Liver (tissue), 9 donors: ENCODE results near the gene IP6K2. TPM values are rescaled to one million over a fixed set of nuclear protein-coding genes. Genes with fewer than 3 reads are reported as not detected.

Experiments used
- DNase-seq: peaks from one replicate; pipeline ENCODE4 v3.0.0-alpha.2; 2017; ENCODE audit warnings: low spot score
- H3K27ac ChIP-seq, 2 donors: one replicate each; pipeline ENCODE4 v1.7.0; 2013; ENCODE audit warnings: inconsistent platforms in 2 of 2, low read length in 2 of 2, control low read depth in 1 of 2, low read depth in 1 of 2, mild to moderate bottlenecking in 1 of 2
- H3K27me3 ChIP-seq, 4 donors: one replicate each; pipeline versions ENCODE4 v1.6.1 to v1.7.0; 2013; ENCODE audit warnings: low read length in 3 of 4, inconsistent platforms in 1 of 4, mild to moderate bottlenecking in 1 of 4, moderate library complexity in 1 of 4; ENCODE audit not compliant: control insufficient read depth in 4 of 4, insufficient read depth in 4 of 4
- H3K36me3 ChIP-seq, 4 donors: one replicate each; pipeline versions ENCODE4 v1.6.1 to v1.7.0; 2013; ENCODE audit warnings: low read length in 3 of 4, mild to moderate bottlenecking in 3 of 4, low read depth in 1 of 4, moderate library complexity in 1 of 4; ENCODE audit not compliant: control insufficient read depth in 4 of 4, insufficient read depth in 3 of 4
- H3K4me1 ChIP-seq, 4 donors: one replicate each; pipeline versions ENCODE4 v1.6.1 to v1.7.0; 2013; ENCODE audit warnings: low read length in 3 of 4, mild to moderate bottlenecking in 3 of 4, moderate library complexity in 1 of 4; ENCODE audit not compliant: control insufficient read depth in 4 of 4, insufficient read depth in 4 of 4
- H3K4me3 ChIP-seq, 3 donors: one replicate each; pipeline versions ENCODE4 v1.6.1 to v1.7.0; 2013; ENCODE audit warnings: low read length in 3 of 3, control low read depth in 1 of 3, low read depth in 1 of 3, mild to moderate bottlenecking in 1 of 3
- H3K9ac ChIP-seq, 2 donors: one replicate each; pipeline ENCODE4 v1.7.0; 2013; ENCODE audit warnings: low read length in 2 of 2, mild to moderate bottlenecking in 2 of 2, moderate library complexity in 2 of 2, control low read depth in 1 of 2, low read depth in 1 of 2
- H3K9me3 ChIP-seq, 4 donors: one replicate each; pipeline versions ENCODE4 v1.6.1 to v1.7.0; 2013; ENCODE audit warnings: low read length in 3 of 4; ENCODE audit not compliant: control insufficient read depth in 4 of 4
- ATF3 ChIP-seq: IDR thresholded peaks from 2 replicates; pipeline ENCODE4 v1.6.1; 2016; ENCODE audit warnings: antibody characterized with exemption
- CTCF ChIP-seq: fragments of 150-350 bp; IDR thresholded peaks from 2 replicates; pipeline ENCODE4 v1.5.1; 2017; ENCODE audit warnings: improper control_type of control experiment, low read depth, low read length; ENCODE audit not compliant: missing input control
- EGR1 ChIP-seq, 2 donors: IDR thresholded peaks; 2 replicates each; pipeline ENCODE4 v1.6.1; 2016 to 2018; ENCODE audit warnings: antibody characterized with exemption in 2 of 2, low read depth in 2 of 2
- FOXA1 ChIP-seq: IDR thresholded peaks from 2 replicates; pipeline ENCODE4 v1.6.1; 2016; ENCODE audit warnings: antibody characterized with exemption
- FOXA2 ChIP-seq: IDR thresholded peaks from 2 replicates; pipeline ENCODE4 v1.6.1; 2016; ENCODE audit warnings: antibody characterized with exemption
- GABPA ChIP-seq, 2 donors: IDR thresholded peaks in 1 of 2; conservative IDR thresholded peaks in 1 of 2; 2 replicates each; pipeline ENCODE4 v1.6.1; 2016; ENCODE audit warnings: antibody characterized with exemption in 2 of 2, mild to moderate bottlenecking in 1 of 2, moderate library complexity in 1 of 2
- HNF4A ChIP-seq, 2 donors: conservative IDR thresholded peaks; 2 replicates each; pipeline ENCODE4 v1.6.1; 2016; ENCODE audit warnings: antibody characterized with exemption in 2 of 2, mild to moderate bottlenecking in 2 of 2
- HNF4G ChIP-seq: IDR thresholded peaks from 2 replicates; pipeline ENCODE4 v1.6.1; 2016; ENCODE audit warnings: antibody characterized with exemption
- JUND ChIP-seq, 2 donors: IDR thresholded peaks; 2 replicates each; pipeline ENCODE4 v1.6.1; 2016; ENCODE audit warnings: antibody characterized with exemption in 2 of 2
- NR2F2 ChIP-seq: IDR thresholded peaks from 2 replicates; pipeline ENCODE4 v1.6.1; 2016; ENCODE audit warnings: antibody characterized with exemption
- RAD21 ChIP-seq, 2 donors: IDR thresholded peaks; 2 replicates each; pipeline ENCODE4 v1.6.1; 2016; ENCODE audit warnings: antibody characterized with exemption in 2 of 2, mild to moderate bottlenecking in 2 of 2
- RXRA ChIP-seq, 2 donors: IDR thresholded peaks; 2 replicates each; pipeline ENCODE4 v1.6.1; 2017 to 2018; ENCODE audit warnings: antibody characterized with exemption in 2 of 2, mild to moderate bottlenecking in 1 of 2
- SP1 ChIP-seq: IDR thresholded peaks from 2 replicates; pipeline ENCODE4 v1.6.1; 2018; ENCODE audit warnings: antibody characterized with exemption, mild to moderate bottlenecking
- TAF1 ChIP-seq: conservative IDR thresholded peaks from 2 replicates; pipeline ENCODE4 v1.6.1; 2016; ENCODE audit warnings: antibody characterized with exemption, mild to moderate bottlenecking
- YY1 ChIP-seq: IDR thresholded peaks from 2 replicates; pipeline ENCODE4 v1.6.1; 2016; ENCODE audit warnings: antibody characterized with exemption, mild to moderate bottlenecking
- WGBS: extraction: QIAGEN DNeasy Blood & Tissue Kit; methylation state at CpG from one replicate; pipeline ENCODE4 v1.1.7; 2013; 5-methylcytosine and 5-hydroxymethylcytosine counted together
- polyA plus RNA-seq, 2 donors: library from polyadenylated mRNA; stranded (reverse) in 1 of 2; unstranded in 1 of 2; fragments of 200-250 nt in 1 of 2; fragments of >200 nt in 1 of 2; fragmentation: Nextera tagmentation in 1 of 2; extraction: Ambion mirVana in 1 of 2; gene quantifications; one replicate each; pipeline versions ENCODE4 v1.2.1 to v1.2.3, GENCODE V29; 2013 to 2015
- total RNA-seq, 2 donors: library from RNA; depleted of rRNA; stranded (reverse); fragments of >200 nt; gene quantifications; one replicate each; pipeline ENCODE4 v1.2.3, GENCODE V29; 2014
- TF ChIP-seq, protein P1 (sequence below): IDR thresholded peaks from 2 replicates; pipeline ENCODE4 v1.6.1; 2016; ENCODE audit warnings: antibody characterized with exemption
- TF ChIP-seq, protein P2 (sequence below): IDR thresholded peaks from 2 replicates; pipeline ENCODE4 v1.6.1; 2016; ENCODE audit warnings: antibody characterized with exemption, mild to moderate bottlenecking
- TF ChIP-seq, protein P3 (sequence below): IDR thresholded peaks from 2 replicates; pipeline ENCODE4 v1.6.1; 2016; ENCODE audit warnings: antibody characterized with exemption
- donor health status: healthy.
- donor health status: healthy.
- donor health status: healthy.
- donor health status: healthy.
- donor health status: healthy.

The IP6K2 gene
- total and polyA plus RNA-seq, 4 donors = 21.8 to 37.6 (median 24.3) TPM

GRCh38 chr3:48651771-48652170 is 65.2 kb downstream of the IP6K2 start:
- Histone ChIP-seq H3K36me3 (no peaks in the 10 kb centered on the region), H3K4me3 (no peak overlapping the region), H3K27ac (no peak overlapping the region), H3K27me3 (no peaks in the 10 kb centered on the region), H3K4me1 (peaks cover 0 to 8% (median under 1%) of the 10 kb centered on the region in 4 donors), H3K9me3 (no peaks in the 10 kb centered on the region), H3K9ac (no peak overlapping the region)
- 90% methylated on average over 11 of the region's 11 CpGs for WGBS
- TF ChIP-seq CTCF (no peak), TAF1 (no peak), FOXA1 (no peak), NR2F2 (no peak), JUND (IDR thresholded peaks at IDR 0.05) (no peak), YY1 (no peak), ATF3 (no peak), EGR1 (IDR thresholded peaks at IDR 0.05; ENCODE audit: low read depth in 2 of 2) (no peak), SP1 (no peak), RAD21 (IDR thresholded peaks at IDR 0.05) (no peak), RXRA (IDR thresholded peaks at IDR 0.05) (no peak), HNF4A (conservative IDR thresholded peaks at IDR 0.05) (no peak), HNF4G (no peak), GABPA (IDR thresholded peaks at IDR 0.05 in 1 of 2, conservative IDR thresholded peaks at IDR 0.05 in 1 of 2) (no peak)
- TF ChIP-seq, protein P1, sequence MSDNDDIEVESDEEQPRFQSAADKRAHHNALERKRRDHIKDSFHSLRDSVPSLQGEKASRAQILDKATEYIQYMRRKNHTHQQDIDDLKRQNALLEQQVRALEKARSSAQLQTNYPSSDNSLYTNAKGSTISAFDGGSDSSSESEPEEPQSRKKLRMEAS = no peak
- TF ChIP-seq, protein P2, sequence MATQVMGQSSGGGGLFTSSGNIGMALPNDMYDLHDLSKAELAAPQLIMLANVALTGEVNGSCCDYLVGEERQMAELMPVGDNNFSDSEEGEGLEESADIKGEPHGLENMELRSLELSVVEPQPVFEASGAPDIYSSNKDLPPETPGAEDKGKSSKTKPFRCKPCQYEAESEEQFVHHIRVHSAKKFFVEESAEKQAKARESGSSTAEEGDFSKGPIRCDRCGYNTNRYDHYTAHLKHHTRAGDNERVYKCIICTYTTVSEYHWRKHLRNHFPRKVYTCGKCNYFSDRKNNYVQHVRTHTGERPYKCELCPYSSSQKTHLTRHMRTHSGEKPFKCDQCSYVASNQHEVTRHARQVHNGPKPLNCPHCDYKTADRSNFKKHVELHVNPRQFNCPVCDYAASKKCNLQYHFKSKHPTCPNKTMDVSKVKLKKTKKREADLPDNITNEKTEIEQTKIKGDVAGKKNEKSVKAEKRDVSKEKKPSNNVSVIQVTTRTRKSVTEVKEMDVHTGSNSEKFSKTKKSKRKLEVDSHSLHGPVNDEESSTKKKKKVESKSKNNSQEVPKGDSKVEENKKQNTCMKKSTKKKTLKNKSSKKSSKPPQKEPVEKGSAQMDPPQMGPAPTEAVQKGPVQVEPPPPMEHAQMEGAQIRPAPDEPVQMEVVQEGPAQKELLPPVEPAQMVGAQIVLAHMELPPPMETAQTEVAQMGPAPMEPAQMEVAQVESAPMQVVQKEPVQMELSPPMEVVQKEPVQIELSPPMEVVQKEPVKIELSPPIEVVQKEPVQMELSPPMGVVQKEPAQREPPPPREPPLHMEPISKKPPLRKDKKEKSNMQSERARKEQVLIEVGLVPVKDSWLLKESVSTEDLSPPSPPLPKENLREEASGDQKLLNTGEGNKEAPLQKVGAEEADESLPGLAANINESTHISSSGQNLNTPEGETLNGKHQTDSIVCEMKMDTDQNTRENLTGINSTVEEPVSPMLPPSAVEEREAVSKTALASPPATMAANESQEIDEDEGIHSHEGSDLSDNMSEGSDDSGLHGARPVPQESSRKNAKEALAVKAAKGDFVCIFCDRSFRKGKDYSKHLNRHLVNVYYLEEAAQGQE = no peak
- TF ChIP-seq, protein P3, sequence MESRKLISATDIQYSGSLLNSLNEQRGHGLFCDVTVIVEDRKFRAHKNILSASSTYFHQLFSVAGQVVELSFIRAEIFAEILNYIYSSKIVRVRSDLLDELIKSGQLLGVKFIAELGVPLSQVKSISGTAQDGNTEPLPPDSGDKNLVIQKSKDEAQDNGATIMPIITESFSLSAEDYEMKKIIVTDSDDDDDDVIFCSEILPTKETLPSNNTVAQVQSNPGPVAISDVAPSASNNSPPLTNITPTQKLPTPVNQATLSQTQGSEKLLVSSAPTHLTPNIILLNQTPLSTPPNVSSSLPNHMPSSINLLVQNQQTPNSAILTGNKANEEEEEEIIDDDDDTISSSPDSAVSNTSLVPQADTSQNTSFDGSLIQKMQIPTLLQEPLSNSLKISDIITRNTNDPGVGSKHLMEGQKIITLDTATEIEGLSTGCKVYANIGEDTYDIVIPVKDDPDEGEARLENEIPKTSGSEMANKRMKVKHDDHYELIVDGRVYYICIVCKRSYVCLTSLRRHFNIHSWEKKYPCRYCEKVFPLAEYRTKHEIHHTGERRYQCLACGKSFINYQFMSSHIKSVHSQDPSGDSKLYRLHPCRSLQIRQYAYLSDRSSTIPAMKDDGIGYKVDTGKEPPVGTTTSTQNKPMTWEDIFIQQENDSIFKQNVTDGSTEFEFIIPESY = no peak
- no peak for DNase-seq

DNA sequence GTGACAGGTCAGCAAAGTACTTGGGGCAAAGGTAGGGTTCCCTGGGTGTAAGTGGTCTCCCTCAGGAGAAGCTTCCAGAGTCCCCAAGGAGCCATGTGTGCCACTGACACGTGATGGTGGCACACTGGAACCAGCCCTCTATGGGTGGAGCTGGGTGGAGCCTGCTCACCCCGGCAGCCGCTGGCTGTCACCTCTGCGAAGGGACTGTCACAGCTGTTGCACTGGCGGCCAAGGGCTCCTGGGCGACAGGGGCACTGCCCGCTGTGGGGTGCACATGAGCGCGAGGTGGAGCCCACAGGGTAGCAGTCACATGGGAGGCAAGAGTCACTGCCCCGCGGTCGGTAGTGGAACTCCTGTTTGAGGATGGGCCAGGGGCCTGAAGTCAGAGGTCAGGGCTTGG is 66.3 kb downstream of the IP6K2 start:
- DNase-seq = no peak

More for the DNA sequence above, 66.3 kb downstream of the IP6K2 start:
- no peaks in the 10 kb centered on the region for H3K27me3 ChIP-seq
- 91% methylated on average over 12 of the region's 12 CpGs for WGBS
- no peaks in the 10 kb centered on the region for H3K4me1 ChIP-seq
- H3K27ac ChIP-seq = no peak overlapping the region
- H3K9ac ChIP-seq = no peak overlapping the region
- no peak for TF ChIP-seq SP1
- TF ChIP-seq NR2F2 = no peak
- no peak for TF ChIP-seq GABPA (IDR thresholded peaks at IDR 0.05 in 1 of 2, conservative IDR thresholded peaks at IDR 0.05 in 1 of 2)
- no peak for TF ChIP-seq RAD21 (IDR thresholded peaks at IDR 0.05)
- TF ChIP-seq JUND (IDR thresholded peaks at IDR 0.05) = no peak
- no peak for TF ChIP-seq FOXA2
- no peak for TF ChIP-seq ATF3
- no peak for TF ChIP-seq RXRA (IDR thresholded peaks at IDR 0.05)
- TF ChIP-seq HNF4G = no peak
- no peak for TF ChIP-seq FOXA1
- no peak for TF ChIP-seq EGR1 (IDR thresholded peaks at IDR 0.05; ENCODE audit: low read depth in 2 of 2)
- TF ChIP-seq YY1 = no peak
- TF ChIP-seq, protein P1 = no peak
- no peaks in the 10 kb centered on the region for H3K36me3 ChIP-seq
- H3K9me3 ChIP-seq = no peaks in the 10 kb centered on the region
- H3K4me3 ChIP-seq = no peak overlapping the region
